Limb (tissue), 2 donors: ENCODE data around the gene PUS1.
"Not testable (repeated sequence)": the region's sequence is repeated elsewhere in the genome, so short reads cannot be mapped to it uniquely, and the experiment has no call there.

Source experiments
- DNase-seq, 2 donors: peaks; one replicate each; pipeline ENCODE4 v3.0.0-alpha.2; 2016; ENCODE audit errors: extremely low spot score in 2 of 2

The PUS1 gene

DNA sequence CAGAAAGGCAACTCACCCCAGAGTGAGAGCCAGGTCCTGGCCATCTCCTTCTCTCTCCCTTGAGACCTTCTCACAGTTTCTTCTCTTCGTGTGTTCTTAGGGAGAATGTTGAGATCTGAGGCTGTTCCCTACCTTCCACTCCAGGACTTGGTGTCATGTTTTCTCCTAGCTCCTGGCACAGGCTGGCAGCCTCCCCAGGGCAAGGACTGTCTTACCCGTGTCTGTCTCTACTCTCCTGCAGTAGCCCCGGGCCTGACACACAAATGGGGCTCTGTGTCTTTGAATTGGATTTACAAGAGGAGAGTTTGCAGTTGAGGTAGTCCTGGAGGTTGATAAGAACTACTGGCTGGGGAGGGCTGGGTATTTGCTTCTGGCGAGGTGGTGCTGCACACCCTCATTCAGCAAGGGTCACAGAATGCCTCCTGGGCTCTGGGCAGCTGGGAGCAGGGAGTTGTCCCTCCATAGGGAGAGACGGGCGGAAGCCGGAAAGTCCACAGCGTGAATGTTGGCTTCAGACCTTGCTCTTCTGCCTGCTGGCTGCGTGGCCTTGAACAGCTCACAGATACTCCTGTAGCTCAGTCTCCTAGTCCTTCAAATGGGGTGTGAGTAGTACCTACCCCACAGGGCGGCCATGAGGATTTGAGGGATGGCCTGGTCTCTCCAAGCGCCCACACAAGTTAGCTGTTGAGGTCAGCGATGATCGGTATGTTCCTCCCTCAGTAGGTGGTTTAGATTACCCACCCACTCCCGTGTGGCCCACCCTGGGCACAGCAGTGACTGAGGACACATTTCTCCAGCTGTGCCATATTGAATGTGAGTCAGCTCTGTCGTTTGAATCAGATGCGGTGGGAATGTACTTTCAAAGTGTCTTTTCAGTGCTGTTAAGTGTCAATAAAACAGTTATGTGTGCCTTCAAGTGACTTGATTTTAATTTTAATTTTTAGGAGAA, 30.8 kb downstream of the PUS1 start:
- DNase-seq = no peak

DNA sequence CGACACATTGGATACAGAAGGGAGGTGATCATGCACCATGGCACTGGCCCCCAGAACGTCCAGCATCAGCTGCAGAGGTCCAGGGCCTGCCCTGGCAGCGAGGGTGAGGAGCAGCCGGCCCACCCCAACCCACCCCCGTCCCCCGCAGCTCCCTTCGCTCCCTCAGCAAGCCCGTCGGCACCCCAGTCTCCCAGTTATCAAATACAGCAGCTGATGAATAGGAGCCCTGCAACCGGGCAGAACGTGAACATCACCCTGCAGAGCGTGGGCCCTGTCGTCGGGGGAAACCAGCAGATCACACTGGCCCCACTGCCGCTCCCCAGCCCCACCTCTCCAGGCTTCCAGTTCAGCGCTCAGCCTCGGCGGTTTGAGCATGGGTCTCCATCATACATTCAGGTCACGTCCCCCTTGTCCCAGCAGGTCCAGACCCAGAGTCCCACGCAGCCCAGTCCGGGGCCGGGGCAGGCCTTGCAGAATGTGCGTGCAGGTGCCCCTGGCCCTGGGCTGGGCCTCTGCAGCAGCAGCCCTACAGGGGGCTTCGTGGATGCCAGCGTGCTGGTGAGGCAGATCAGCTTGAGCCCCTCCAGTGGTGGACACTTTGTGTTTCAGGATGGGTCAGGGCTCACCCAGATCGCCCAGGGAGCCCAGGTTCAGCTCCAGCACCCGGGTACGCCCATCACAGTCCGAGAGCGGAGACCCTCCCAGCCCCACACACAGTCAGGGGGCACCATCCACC, 31.7 kb downstream of the PUS1 start:
- not testable (repeated sequence) for DNase-seq

DNA sequence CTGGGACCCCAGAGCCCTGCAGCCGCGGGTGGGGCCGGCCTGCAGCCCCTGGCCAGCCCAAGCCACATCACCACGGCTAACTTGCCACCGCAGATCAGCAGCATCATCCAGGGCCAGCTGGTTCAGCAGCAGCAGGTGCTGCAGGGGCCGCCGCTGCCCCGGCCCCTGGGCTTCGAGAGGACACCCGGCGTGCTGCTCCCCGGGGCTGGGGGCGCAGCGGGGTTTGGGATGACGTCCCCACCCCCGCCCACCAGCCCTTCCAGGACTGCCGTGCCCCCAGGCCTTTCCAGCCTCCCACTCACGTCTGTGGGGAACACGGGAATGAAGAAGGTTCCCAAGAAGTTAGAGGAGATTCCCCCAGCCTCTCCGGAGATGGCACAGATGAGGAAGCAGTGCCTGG, 32.3 kb downstream of the PUS1 start:
- not testable (repeated sequence) for DNase-seq

DNA sequence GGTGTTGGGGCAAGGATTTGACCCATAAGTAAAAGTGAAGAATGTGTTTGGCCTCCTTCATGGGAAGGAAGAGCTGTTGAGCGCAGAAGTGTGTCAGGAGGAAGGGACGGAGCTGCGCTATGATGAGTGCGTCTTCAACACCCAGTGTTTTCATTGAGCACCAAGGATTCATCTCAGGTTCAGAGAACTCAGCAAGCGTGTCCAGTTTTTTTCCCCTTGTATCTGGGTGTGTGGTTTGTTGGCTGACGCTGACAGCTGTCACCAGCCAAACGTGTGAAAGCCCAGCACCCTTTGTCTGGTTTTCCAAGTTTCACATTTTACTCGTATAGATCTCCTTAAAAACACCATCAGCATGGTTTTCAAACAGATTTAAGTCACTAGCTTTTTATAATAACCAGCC, 33.0 kb downstream of the PUS1 start:
- no peak for DNase-seq

DNA sequence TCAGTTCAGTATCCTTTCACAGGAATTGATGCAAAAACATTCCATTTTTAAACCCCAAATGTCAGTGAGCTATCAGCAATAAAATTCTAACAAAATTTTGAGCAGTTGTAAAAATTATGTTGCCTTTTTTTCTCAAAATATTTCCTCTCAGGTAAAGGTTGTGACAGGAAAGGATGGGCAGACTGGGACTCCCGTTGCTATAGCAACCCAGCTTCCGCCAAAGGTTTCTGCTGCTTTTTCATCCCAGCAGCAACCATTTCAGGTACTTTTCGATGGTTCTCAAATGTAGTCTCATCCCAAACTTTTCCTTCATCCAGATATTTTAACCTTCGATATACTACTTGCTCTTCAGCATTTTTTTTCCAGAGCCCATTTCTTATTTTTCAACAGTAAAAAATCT, 34.3 kb downstream of the PUS1 start:
- no peak for DNase-seq

DNA sequence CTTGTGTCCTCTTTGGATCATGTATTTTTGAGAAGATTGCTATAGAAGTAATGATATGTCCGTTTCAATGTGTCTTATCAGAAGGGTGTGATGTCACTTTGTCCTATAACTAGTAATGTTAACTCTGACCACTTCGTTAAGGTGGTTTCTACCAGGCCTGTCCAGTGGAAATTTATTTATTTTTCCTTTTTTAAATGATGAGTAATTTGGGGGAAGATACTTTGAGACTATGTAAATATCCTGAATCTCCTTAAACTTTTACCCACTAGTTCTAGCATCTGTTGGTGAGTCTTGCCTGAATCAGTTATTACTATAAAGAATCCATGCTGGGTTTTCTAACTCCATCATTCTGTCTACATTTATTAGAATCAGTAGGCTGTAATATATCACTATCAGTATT, 36.0 kb downstream of the PUS1 start:
- DNase-seq = no peak

DNA sequence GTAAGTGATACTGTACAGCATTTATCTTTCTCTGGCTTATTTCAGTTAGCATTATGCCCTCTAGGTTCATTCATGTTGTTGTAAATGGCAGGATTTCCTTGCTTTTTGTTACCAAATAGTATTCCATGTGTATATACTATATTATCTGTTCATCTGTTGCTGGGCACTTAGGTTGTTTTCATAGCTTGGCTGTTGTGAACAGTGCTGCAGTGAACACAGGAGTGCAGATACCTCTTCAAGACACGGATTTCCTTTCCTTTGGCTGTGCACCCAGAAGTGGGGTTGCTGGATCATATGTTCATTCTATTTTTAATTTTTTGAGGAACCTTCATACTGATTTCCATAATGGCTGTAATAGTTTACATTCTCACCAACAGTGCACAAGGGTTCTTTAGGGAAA, 42.1 kb downstream of the PUS1 start:
- no peak for DNase-seq

DNA sequence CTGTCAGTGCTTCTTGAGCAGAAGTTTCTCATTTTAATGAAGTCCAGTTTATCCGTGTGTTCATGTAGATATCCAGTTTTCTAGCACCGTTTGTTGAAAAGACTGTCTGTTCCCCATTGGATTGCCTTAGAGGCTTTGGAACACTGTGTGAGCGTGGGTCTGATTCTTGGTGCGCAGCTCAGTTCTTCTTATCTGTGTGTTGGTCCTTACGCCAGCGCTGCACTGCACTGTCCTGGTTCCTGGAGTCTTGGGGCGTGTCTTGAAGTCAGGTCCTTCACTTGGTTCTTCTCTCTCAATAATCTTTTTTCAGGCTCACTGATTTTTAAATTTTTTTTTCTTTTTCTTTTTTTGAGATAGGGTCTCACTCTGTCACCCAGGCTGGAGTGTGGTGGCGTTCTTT, 46.2 kb downstream of the PUS1 start:
- DNase-seq = no peak

DNA sequence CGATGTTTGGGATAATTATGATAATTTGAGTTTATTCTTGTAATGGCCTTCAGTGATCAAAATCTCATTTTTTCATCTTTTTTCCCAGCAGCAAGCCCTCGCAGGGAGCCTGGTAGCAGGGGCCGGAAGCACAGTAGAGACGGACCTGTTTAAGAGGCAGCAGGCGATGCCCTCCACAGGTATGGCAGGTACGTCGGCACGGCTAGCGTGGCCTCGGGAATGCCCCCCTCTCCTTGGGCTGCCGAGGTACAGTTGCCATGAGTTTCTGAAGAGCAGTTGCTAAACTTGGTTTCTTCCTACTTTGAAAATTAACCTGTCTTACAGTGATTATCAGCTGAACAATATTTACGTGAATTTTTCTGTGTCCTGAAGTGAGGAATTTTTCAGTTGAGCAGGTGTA, 50.5 kb downstream of the PUS1 start:
- no peak for DNase-seq

DNA sequence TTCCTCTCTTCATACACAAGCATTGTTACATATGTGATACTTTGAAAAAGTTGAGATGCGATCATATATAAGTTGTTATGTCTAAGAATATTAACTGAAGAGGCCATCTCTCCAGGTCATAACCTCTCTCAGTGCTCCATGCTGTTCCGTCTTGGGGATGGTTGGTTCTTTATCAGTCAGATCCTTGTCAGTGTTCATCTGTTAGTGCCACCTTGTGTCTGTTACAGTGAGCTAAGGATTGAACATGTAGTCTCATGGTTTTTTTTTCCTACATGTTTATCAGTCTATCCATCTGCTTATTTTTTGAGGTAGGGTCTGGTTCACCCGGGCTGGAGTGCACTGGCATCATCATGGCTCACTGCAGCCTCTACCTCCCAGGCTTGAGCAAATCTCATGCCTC, 51.2 kb downstream of the PUS1 start:
- DNase-seq = no peak

DNA sequence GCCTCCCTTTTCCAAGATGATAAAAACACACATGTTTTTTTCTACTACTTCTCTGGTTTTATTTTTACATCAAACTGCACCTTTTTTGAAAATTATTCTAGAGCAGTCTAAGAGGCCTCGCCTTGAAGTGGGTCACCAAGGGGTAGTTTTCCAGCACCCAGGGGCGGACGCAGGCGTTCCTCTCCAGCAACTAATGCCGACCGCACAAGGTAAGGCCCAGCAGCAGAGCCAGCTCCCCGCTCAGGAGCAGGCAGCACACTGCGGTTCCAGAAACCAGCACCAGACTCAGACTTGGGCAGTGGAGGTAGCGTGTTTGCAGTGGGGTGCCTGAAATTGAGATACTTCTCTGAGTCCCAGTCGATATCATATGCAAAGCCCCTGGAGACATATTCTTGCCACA, 52.3 kb downstream of the PUS1 start:
- DNase-seq = no peak

DNA sequence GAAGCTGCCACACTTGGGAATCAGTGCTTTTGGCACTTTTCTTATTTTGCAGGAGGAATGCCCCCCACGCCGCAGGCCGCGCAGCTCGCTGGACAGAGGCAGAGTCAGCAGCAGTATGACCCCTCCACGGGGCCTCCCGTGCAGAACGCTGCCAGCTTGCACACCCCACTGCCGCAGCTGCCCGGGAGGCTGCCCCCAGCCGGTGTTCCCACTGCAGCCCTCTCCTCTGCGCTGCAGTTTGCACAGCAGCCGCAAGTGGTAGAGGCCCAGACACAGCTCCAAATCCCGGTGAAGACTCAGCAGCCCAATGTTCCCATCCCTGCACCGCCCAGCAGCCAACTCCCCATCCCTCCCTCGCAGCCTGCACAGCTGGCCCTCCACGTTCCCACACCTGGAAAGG, 53.0 kb downstream of the PUS1 start:
- DNase-seq = no peak

DNA sequence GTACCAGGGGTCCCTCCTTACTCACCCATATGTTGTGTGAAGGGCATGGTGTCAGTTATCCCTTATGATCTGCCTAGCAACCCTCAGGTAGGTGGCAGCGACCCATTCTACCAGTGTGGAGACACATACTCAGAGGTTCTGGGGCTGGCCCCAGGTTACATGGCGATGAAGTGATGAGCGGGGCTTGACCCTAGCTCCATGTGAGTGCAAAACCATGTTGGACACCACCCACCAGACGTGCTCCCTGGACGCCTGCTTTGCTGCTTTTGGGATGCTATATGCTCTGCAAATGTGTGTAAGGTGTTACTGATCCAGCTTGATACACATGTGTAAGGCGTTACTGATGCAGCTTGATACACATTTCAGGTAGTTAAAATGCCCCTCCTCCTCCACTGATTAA, 54.0 kb downstream of the PUS1 start:
- DNase-seq = no peak

DNA sequence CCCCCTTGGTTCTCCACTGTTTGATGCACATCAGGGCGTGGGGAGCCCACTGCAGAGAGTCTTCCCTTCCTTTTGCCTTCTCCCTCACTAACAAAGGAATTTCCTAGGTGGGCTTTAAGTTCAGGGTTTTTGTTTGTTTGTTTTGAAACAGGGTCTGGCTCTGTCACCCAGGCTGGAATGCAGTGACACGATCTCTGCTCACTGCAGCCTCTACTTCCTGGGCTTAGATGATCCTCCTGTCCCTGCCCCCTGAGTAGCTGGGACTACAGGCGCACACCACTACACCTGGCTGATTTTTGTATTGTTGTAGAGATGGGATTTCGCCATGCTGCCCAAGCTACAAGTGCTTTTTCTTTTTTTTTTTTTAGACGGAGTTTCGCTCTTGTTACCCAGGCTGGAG, 54.5 kb downstream of the PUS1 start:
- no peak for DNase-seq

DNA sequence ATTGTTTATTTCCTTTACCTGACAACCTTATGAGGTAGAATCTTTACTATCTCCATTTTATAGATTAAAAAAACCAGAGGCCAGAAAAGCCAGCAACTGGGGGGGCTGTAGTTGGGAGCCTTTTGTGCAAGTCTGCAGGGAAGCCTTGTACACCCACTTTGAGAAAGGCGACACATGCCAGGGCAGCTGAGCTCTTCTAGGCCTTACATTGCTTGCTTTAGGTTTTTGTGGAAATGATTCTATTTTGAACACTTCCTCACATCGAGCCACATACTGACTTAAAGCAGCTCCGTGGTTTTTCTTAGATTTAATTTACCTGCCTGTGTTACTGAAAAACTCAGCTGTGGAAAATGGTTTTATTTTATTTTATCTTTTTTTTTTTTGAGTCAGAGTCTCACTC, 55.3 kb downstream of the PUS1 start:
- DNase-seq = no peak

DNA sequence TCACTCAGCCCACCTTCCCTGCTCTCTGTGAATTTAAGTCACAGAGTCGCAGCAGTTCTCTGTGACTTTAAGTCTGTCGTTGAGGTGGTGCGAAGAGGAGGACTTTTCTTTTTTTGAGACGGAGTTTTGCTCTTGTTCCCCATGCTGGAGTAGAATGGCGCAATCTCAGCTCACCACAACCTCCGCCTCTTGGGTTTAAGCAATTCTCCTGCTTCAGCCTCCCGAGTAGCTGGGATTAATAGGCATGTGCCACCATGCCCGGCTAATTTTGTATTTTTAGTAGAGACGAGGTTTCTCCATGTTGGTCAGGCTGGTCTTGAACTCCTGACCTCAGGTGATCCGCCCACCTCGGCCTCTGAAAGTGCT, 56.4 kb downstream of the PUS1 start:
- not testable (repeated sequence) for DNase-seq

DNA sequence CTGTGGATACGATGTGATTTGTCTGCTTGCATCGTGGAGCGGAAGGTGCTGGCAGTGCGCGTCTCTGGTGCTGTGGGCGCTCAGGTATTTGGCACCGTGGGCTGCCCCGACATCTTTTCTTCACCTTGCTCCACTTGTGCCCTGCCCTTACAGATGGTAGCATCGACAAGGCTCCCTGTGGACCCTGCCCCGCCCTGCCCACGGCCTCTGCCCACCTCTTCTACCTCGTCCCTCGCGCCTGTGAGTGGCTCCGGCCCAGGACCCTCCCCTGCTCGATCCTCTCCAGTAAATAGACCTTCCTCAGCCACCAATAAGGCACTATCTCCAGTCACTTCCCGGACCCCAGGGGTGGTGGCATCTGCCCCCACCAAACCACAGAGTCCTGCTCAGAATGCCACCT, 57.3 kb downstream of the PUS1 start:
- no peak for DNase-seq

DNA sequence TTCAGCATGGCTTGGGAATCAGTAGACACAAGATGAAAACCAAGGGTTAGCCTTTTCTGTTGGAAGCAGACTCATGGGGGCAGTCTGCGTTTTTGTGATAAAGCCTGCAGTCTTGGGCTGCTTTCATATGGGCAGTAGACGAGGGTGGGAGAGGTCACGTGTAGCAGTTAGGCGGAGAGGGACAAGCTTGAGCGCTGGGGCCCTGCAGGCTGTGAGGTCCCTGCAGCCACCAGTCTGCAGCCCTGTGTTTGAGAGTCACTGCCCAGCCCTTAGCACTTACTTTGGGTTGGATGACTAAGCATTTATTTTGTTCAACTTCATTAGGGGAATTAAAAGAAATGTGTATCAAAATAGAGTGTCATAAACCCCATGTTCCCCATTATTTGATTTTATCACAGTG, 57.8 kb downstream of the PUS1 start:
- no peak for DNase-seq

DNA sequence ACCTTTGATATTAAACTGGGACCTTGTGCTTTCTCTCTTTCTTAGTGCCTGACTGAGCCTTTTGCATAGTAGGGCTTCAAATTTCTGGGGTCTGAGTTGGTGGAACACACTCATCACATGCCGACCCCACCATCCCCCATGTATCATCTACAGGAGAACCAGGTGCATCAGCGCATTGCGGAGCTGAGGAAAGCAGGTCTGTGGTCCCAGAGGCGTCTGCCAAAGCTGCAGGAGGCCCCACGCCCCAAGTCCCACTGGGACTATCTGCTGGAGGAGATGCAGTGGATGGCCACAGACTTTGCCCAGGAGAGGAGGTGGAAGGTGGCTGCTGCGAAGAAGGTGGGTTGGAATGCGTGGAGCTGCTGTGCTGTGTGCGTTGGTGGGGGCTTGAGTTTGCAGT, 58.5 kb downstream of the PUS1 start:
- no peak for DNase-seq

DNA sequence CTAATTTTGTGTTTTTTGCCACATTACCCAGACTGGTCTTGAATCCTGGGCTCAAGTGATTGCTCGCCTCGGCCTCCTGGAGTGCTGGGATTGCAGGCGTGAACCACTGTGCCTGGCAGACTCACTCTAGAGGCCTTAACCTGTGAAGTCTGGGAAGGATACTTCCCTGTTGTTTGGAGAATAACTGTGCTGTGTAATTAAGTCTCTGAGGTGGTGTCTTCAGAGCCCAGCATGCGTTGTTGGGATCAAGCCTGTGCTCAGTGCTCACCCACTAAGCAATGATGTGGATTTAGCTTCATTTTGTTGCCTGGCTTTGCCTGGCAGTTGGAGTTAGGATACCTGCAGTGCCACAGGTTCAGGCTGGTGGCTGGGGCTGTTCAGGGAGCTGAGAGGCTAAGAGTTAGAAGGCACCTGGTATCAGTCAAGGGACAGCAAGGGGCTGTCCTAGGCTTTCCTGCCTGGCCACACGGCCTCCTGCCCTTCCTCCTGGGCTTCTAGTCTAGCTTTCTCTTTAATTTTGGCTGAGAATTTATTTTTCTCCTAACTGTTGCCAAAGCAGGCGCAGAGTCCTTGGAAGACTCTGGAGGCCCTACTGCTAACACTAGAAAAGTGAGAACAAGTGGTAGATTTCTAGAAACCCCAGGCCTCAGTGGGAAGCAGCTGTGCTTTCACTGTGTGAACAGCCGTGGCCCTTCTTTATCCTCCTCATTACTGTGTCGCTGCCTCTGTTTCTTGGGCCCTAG, 59.1 kb downstream of the PUS1 start:
- DNase-seq = no peak

DNA sequence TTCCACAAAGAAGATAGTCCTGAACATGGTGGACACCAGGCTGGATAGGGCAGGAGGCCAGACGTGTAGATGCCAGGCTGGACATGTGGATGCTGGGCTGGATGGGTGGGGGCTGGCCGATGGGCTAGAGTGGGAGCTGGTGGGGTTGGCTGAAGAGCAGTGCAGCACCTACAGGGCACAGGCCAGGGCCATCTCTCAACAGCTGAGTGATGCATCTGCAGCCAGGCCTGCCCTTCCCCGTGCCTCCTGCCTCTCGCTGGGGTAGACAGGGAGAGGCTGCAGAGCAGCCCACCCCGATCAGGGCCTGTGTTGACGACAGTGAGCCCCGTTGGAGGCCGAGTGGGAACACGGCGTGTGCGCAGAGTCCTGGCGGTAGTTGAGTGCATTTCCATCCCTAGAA, 59.9 kb downstream of the PUS1 start:
- DNase-seq = no peak
